Karpas-422 (cell line): Measurements from ENCODE around the gene BARHL2. TPM values are rescaled to one million over a fixed set of nuclear protein-coding genes. Genes with fewer than 3 reads are reported as not detected.

Experiments used
- DNase-seq: peaks from one replicate; pipeline ENCODE4 v3.0.0-alpha.2; 2015
- H2AFZ ChIP-seq: fragments of 200-600 bp; sonication (generic); 2 replicates; pipeline ENCODE4 v1.6.1; 2014; ENCODE audit warnings: antibody characterized with exemption, low read length, mixed read lengths
- H3K27ac ChIP-seq: fragments of 200-600 bp; sonication (generic); 2 replicates; pipeline ENCODE4 v1.5.1; 2014; ENCODE audit warnings: mild to moderate bottlenecking, low read length, moderate library complexity
- H3K27me3 ChIP-seq: fragments of 200-600 bp; sonication (generic); 2 replicates; pipeline ENCODE4 v1.6.1; 2014; ENCODE audit warnings: low read length, mixed read lengths
- H3K36me3 ChIP-seq: fragments of 200-600 bp; sonication (generic); 2 replicates; pipeline ENCODE4 v1.6.1; 2014; ENCODE audit warnings: low read length, mixed read lengths; ENCODE audit not compliant: insufficient read depth
- H3K4me1 ChIP-seq: fragments of 200-600 bp; sonication (generic); 2 replicates; pipeline ENCODE4 v1.6.1; 2014; ENCODE audit warnings: mild to moderate bottlenecking, low read length, mixed read lengths
- H3K4me2 ChIP-seq: fragments of 200-600 bp; sonication (generic); 2 replicates; pipeline ENCODE4 v1.6.1; 2014; ENCODE audit warnings: low read length, low read depth, mild to moderate bottlenecking; ENCODE audit not compliant: poor library complexity, severe bottlenecking
- H3K4me3 ChIP-seq: fragments of 200-600 bp; sonication (generic); 2 replicates; pipeline ENCODE4 v1.5.1; 2014; ENCODE audit warnings: mild to moderate bottlenecking, antibody characterized with exemption, low read length, mixed read lengths
- H3K79me2 ChIP-seq: fragments of 200-600 bp; sonication (generic); 2 replicates; pipeline ENCODE4 v1.6.1; 2014; ENCODE audit warnings: mild to moderate bottlenecking, low read length, mixed read lengths
- H3K9ac ChIP-seq: fragments of 200-600 bp; sonication (generic); 2 replicates; pipeline ENCODE4 v1.6.0; 2014; ENCODE audit warnings: low read length
- H3K9me2 ChIP-seq: fragments of 200-600 bp; sonication (generic), shearing (Covaris generic); replicated peaks from 2 replicates; pipeline ENCODE4 v1.6.0; 2014; ENCODE audit warnings: mild to moderate bottlenecking, low read length, moderate library complexity; ENCODE audit not compliant: insufficient read depth
- H3K9me3 ChIP-seq: fragments of 300-700, 200-600 bp; sonication (generic); 2 replicates; pipeline ENCODE4 v1.6.1; 2014; ENCODE audit warnings: low read length, mixed read lengths
- H4K20me1 ChIP-seq: fragments of 200-600 bp; sonication (generic); 2 replicates; pipeline ENCODE4 v1.6.1; 2014; ENCODE audit warnings: mild to moderate bottlenecking, antibody characterized with exemption, low read length, low read depth; ENCODE audit not compliant: insufficient read depth
- total RNA-seq: library from RNA; depleted of rRNA; stranded (reverse); fragments of >200 nt; shearing (Covaris generic); gene quantifications from 2 replicates; pipeline ENCODE4 v1.2.3, GENCODE V29; 2014; ENCODE audit warnings: low replicate concordance

The BARHL2 gene
- total RNA-seq, 1 experiment from 2014 or later: not detected

GRCh38 chr1:90726986-90727480 lies 9.9 kb upstream of the BARHL2 start:
- H4K20me1 ChIP-seq: no peaks in the 10 kb centered on the region
- no peaks in the 10 kb centered on the region for H3K9me3 ChIP-seq
- no peaks in the 10 kb centered on the region for H3K79me2 ChIP-seq
- H3K27ac ChIP-seq: no peak overlapping the region
- H3K4me1 ChIP-seq: no peaks in the 10 kb centered on the region
- no peak overlapping the region for H2AFZ ChIP-seq
- H3K4me3 ChIP-seq: no peak overlapping the region
- no peaks in the 10 kb centered on the region for H3K9me2 ChIP-seq
- no peak overlapping the region for H3K4me2 ChIP-seq
- DNase-seq: no peak
- no peak overlapping the region for H3K9ac ChIP-seq
- no peaks in the 10 kb centered on the region for H3K27me3 ChIP-seq
- H3K36me3 ChIP-seq: no peaks in the 10 kb centered on the region

- Histone ChIP-seq H2AFZ (no peak overlapping the region), H3K9ac (no peak overlapping the region), H3K9me3 (no peaks in the 10 kb centered on the region), H4K20me1 (no peaks in the 10 kb centered on the region), H3K9me2 (no peaks in the 10 kb centered on the region), H3K27ac (no peak overlapping the region), H3K4me2 (no peak overlapping the region), H3K4me3 (no peak overlapping the region), H3K79me2 (no peaks in the 10 kb centered on the region), H3K27me3 (no peaks in the 10 kb centered on the region), H3K36me3 (no peaks in the 10 kb centered on the region), H3K4me1 (no peaks in the 10 kb centered on the region)
- DNase-seq: no peak
Observed at GRCh38 chr1:90726425-90726985, 9.4 kb upstream of the BARHL2 start.

DNA sequence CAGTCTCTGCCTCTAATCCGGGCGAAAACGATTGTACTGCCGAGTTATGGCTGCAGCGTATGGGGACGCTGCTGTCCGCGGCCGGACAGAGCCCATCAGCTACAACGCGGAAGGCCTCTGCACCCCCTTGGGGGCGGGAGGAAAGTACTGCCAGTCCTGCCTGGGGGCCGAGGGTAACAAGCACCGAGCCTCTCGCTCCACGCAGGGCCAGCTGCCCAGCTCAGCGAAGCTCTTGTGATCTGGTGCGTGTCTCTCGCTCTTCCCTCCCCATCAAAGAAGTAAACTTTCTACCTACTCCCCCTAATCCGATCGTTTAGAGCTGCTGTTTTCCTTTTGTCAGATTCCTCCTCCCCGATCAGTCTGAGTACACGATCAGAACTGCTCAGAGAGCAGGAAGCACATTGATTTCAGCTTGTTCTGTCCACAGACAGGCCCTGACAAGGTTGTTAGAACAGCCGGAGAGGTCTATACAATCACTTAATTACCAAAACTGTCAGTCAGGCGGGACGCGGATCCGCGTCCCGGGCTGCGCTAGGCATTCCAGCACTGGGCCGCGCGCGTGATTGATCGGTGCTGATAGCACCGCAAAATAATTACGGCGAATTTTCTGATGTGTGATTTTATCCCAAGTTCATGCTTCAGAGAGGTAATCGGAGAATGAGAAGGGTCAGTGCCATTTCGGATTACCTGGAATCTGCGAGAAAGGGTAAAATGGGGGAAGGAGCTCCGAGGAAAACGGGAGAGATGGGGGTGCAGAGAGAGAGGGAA lies 8.7 kb upstream of the BARHL2 start:
- no peaks in the 10 kb centered on the region for H4K20me1 ChIP-seq
- H3K9ac ChIP-seq: no peak overlapping the region
- no peaks in the 10 kb centered on the region for H3K9me2 ChIP-seq
- H3K27me3 ChIP-seq: no peaks in the 10 kb centered on the region
- H3K36me3 ChIP-seq: no peaks in the 10 kb centered on the region
- H3K27ac ChIP-seq: no peak overlapping the region
- no peak for DNase-seq
- no peak overlapping the region for H3K4me2 ChIP-seq
- H3K4me3 ChIP-seq: no peak overlapping the region
- no peaks in the 10 kb centered on the region for H3K4me1 ChIP-seq
- no peaks in the 10 kb centered on the region for H3K79me2 ChIP-seq
- H2AFZ ChIP-seq: no peak overlapping the region
- no peaks in the 10 kb centered on the region for H3K9me3 ChIP-seq

GRCh38 chr1:90724926-90725656 lies 8.0 kb upstream of the BARHL2 start:
- Histone ChIP-seq H3K9me2 (no peaks in the 10 kb centered on the region), H3K79me2 (no peaks in the 10 kb centered on the region), H4K20me1 (no peaks in the 10 kb centered on the region), H3K4me1 (no peaks in the 10 kb centered on the region), H3K36me3 (no peaks in the 10 kb centered on the region), H3K9ac (no peak overlapping the region), H3K27ac (no peak overlapping the region), H3K9me3 (no peaks in the 10 kb centered on the region), H3K27me3 (no peaks in the 10 kb centered on the region), H3K4me2 (no peak overlapping the region), H3K4me3 (no peak overlapping the region), H2AFZ (no peak overlapping the region)
- no peak for DNase-seq

DNA sequence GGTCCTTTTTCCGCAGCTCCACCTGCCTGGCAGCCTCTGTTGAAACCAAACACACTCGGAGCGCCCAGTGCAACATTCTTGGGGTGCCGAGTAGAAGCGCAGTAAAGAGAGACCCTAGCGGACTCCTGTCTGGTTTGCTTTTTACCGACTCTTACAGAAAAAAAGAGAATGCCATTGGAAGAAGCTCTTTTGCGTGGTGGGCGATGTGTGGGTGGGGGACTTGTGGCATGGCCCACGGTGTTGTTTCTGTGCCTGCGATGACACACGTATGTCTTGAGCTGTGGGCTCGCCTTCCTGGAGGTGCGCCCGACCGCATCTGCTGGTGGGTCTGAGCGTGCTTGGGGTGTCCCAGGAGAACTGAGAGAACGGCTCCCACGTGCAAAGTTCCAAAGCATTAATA lies 7.3 kb upstream of the BARHL2 start:
- H3K4me3 ChIP-seq: no peak overlapping the region
- DNase-seq: no peak
- H3K4me2 ChIP-seq: no peak overlapping the region
- H3K9ac ChIP-seq: no peak overlapping the region
- H3K27ac ChIP-seq: no peak overlapping the region
- no peaks in the 10 kb centered on the region for H3K9me2 ChIP-seq
- H4K20me1 ChIP-seq: no peaks in the 10 kb centered on the region
- H2AFZ ChIP-seq: no peak overlapping the region
- H3K9me3 ChIP-seq: no peaks in the 10 kb centered on the region
- no peaks in the 10 kb centered on the region for H3K79me2 ChIP-seq
- no peaks in the 10 kb centered on the region for H3K4me1 ChIP-seq
- no peaks in the 10 kb centered on the region for H3K36me3 ChIP-seq
- H3K27me3 ChIP-seq: no peaks in the 10 kb centered on the region

DNA sequence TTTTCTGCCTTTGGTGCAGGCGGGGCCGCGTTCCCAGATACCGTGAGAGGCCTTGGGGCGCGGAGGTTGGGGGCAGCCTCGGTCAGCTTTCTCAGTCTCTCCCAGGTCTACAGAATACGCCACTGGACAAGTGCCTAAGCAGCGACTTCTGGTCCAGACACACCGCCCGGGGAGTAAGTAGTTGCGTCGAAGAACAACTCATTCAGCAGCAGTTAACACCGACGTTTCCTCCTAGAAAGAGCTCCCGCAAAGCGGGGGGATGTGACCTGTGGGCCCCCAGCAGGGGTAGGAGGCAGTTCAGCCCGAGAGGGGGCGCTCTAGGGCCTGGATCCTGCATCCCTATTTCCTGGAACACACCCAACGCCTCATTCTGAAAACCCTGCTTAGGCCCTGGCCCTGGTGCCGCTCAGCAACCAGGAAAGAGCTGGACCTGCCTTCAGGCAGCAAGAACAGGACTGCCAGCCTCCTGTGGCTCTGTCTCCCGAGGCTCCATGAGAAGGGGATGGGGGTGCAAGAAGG lies 6.5 kb upstream of the BARHL2 start:
- no peak overlapping the region for H3K27ac ChIP-seq
- H2AFZ ChIP-seq: no peak overlapping the region
- DNase-seq: peak; percentile 52
- no peak overlapping the region for H3K4me2 ChIP-seq
- H3K9me3 ChIP-seq: no peaks in the 10 kb centered on the region
- H3K79me2 ChIP-seq: no peaks in the 10 kb centered on the region
- H3K4me1 ChIP-seq: no peaks in the 10 kb centered on the region
- no peak overlapping the region for H3K4me3 ChIP-seq
- H3K9ac ChIP-seq: no peak overlapping the region
- no peaks in the 10 kb centered on the region for H3K9me2 ChIP-seq
- H3K36me3 ChIP-seq: no peaks in the 10 kb centered on the region
- H3K27me3 ChIP-seq: no peaks in the 10 kb centered on the region
- H4K20me1 ChIP-seq: no peaks in the 10 kb centered on the region

GRCh38 chr1:90722874-90723589 lies 5.9 kb upstream of the BARHL2 start:
- no peaks in the 10 kb centered on the region for H4K20me1 ChIP-seq
- H3K79me2 ChIP-seq: no peaks in the 10 kb centered on the region
- H3K9ac ChIP-seq: no peak overlapping the region
- no peak overlapping the region for H2AFZ ChIP-seq
- DNase-seq: no peak
- no peaks in the 10 kb centered on the region for H3K4me1 ChIP-seq
- no peaks in the 10 kb centered on the region for H3K9me3 ChIP-seq
- no peaks in the 10 kb centered on the region for H3K9me2 ChIP-seq
- no peaks in the 10 kb centered on the region for H3K36me3 ChIP-seq
- H3K4me3 ChIP-seq: no peak overlapping the region
- no peaks in the 10 kb centered on the region for H3K27me3 ChIP-seq
- H3K27ac ChIP-seq: no peak overlapping the region
- no peak overlapping the region for H3K4me2 ChIP-seq
